ENCODE measurements around the gene PPM1H.

Gene PPM1H

DNA sequence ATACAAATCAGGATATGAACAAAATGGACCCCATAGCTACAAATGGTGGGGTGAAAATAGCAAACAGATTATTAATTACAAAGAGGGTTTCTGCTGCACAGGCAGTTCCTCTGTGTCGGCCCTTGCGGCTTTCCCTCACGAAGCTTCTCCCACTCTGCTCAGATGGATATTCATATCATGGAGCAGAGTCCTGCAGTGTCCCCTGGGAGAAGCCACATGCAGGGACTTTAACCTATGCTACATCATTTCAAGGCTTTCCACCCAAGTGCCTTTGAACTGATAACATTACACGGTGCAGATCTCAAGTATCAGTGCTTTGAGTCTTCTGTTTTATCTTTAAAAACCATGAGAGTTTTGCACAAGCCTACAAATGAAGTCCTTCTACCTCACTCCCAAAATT is 229.1 kb downstream of the PPM1H start:
- Histone ChIP-seq H2AFZ (ENCODE audit: low read depth, low read length) (no peak overlapping the region), H3K9ac (ENCODE audit: low read length) (no peak overlapping the region), H3K27ac (ENCODE audit: low read length) (no peak overlapping the region), H3K36me3 (replicated peaks; ENCODE audit: low read depth, low read length) (no peaks in the 10 kb centered on the region), H3K4me3 (ENCODE audit: low read length) (no peak overlapping the region), H3K4me1 (ENCODE audit: low read length) (peaks cover 3% of the 10 kb centered on the region; the same call in 1 of the 2 replicates), H3K4me2 (ENCODE audit: low read length) (no peak overlapping the region), H3K9me3 (ENCODE audit: insufficient read depth, low read length) (no peaks in the 10 kb centered on the region), H3K79me2 (ENCODE audit: low read length) (no peaks in the 10 kb centered on the region), H4K20me1 (ENCODE audit: insufficient read depth, low read length) (no peaks in the 10 kb centered on the region), H3K27me3 (ENCODE audit: low read depth, low read length) (no peaks in the 10 kb centered on the region)
- no peak for TF ChIP-seq EZH2phosphoT487 (IDR thresholded peaks at IDR 0.05; ENCODE audit: low read depth)
- TF ChIP-seq, protein P1, sequence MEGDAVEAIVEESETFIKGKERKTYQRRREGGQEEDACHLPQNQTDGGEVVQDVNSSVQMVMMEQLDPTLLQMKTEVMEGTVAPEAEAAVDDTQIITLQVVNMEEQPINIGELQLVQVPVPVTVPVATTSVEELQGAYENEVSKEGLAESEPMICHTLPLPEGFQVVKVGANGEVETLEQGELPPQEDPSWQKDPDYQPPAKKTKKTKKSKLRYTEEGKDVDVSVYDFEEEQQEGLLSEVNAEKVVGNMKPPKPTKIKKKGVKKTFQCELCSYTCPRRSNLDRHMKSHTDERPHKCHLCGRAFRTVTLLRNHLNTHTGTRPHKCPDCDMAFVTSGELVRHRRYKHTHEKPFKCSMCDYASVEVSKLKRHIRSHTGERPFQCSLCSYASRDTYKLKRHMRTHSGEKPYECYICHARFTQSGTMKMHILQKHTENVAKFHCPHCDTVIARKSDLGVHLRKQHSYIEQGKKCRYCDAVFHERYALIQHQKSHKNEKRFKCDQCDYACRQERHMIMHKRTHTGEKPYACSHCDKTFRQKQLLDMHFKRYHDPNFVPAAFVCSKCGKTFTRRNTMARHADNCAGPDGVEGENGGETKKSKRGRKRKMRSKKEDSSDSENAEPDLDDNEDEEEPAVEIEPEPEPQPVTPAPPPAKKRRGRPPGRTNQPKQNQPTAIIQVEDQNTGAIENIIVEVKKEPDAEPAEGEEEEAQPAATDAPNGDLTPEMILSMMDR (IDR thresholded peaks at IDR 0.05; ENCODE audit: low read depth, low read length): no peak

DNA sequence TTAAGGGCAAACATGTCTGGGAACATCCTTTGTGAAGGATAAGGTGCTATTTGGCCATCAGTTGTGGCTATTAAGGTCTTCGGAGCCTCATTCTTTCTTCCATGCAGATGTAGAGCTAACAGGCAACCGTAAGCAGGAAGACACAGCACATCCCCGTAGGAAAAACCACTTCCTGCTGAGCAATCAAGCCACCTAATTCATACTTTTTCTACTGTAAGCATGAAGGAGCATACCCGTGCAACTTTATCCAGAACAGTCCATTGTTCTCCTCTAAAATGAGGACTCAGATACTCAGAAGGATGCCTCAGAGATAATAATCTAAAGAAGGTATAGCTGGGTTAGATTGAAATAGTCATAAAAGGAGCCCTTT is 232.0 kb downstream of the PPM1H start:
- H3K27me3 ChIP-seq (ENCODE audit: low read depth, low read length): no peaks in the 10 kb centered on the region
- no peaks in the 10 kb centered on the region for H3K79me2 ChIP-seq (ENCODE audit: low read length)
- H3K27ac ChIP-seq (ENCODE audit: low read length): no peak overlapping the region
- H3K4me1 ChIP-seq (ENCODE audit: low read length): peaks cover 13% of the 10 kb centered on the region
- H3K36me3 ChIP-seq (replicated peaks; ENCODE audit: low read depth, low read length): no peaks in the 10 kb centered on the region
- H3K4me3 ChIP-seq (ENCODE audit: low read length): no peak overlapping the region
- no peak overlapping the region for H2AFZ ChIP-seq (ENCODE audit: low read depth, low read length)
- H3K9ac ChIP-seq (ENCODE audit: low read length): no peak overlapping the region
- no peaks in the 10 kb centered on the region for H3K9me3 ChIP-seq (ENCODE audit: insufficient read depth, low read length)
- TF ChIP-seq, protein P1 (IDR thresholded peaks at IDR 0.05; ENCODE audit: low read depth, low read length): no peak
- H3K4me2 ChIP-seq (ENCODE audit: low read length): no peak overlapping the region
- H4K20me1 ChIP-seq (ENCODE audit: insufficient read depth, low read length): no peaks in the 10 kb centered on the region

DNA sequence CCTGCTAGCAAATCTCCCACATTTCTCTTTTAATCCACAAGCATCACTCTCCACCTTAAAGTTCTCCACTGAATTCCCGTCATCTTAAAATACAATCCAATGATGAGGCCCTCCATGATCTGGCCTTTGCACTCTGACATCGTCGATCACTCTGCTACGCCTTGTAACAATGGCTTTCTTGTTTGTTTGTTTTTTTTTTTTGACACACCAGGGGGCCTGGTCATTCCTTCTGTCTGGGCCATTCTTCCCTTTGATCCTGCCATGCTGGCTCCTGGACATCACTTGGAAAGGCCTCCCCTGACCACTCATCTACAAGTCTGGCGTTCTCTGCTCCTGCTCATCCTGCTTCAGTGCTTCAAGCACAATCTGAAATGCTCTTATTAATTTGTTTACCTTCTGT is 233.5 kb downstream of the PPM1H start:
- no peaks in the 10 kb centered on the region for H3K27me3 ChIP-seq (ENCODE audit: low read depth, low read length)
- no peaks in the 10 kb centered on the region for H3K79me2 ChIP-seq (ENCODE audit: low read length)
- no peak overlapping the region for H2AFZ ChIP-seq (ENCODE audit: low read depth, low read length)
- no peak overlapping the region for H3K4me2 ChIP-seq (ENCODE audit: low read length)
- no peak overlapping the region for H3K27ac ChIP-seq (ENCODE audit: low read length)
- no peaks in the 10 kb centered on the region for H3K9me3 ChIP-seq (ENCODE audit: insufficient read depth, low read length)
- H3K36me3 ChIP-seq (replicated peaks; ENCODE audit: low read depth, low read length): no peaks in the 10 kb centered on the region
- no peak overlapping the region for H3K9ac ChIP-seq (ENCODE audit: low read length)
- no peak overlapping the region for H3K4me3 ChIP-seq (ENCODE audit: low read length)
- no peaks in the 10 kb centered on the region for H4K20me1 ChIP-seq (ENCODE audit: insufficient read depth, low read length)
- H3K4me1 ChIP-seq (ENCODE audit: low read length): peaks cover 13% of the 10 kb centered on the region
- TF ChIP-seq, protein P1 (IDR thresholded peaks at IDR 0.05; ENCODE audit: low read depth, low read length): no peak
- no peak for TF ChIP-seq EZH2phosphoT487 (IDR thresholded peaks at IDR 0.05; ENCODE audit: low read depth)

DNA sequence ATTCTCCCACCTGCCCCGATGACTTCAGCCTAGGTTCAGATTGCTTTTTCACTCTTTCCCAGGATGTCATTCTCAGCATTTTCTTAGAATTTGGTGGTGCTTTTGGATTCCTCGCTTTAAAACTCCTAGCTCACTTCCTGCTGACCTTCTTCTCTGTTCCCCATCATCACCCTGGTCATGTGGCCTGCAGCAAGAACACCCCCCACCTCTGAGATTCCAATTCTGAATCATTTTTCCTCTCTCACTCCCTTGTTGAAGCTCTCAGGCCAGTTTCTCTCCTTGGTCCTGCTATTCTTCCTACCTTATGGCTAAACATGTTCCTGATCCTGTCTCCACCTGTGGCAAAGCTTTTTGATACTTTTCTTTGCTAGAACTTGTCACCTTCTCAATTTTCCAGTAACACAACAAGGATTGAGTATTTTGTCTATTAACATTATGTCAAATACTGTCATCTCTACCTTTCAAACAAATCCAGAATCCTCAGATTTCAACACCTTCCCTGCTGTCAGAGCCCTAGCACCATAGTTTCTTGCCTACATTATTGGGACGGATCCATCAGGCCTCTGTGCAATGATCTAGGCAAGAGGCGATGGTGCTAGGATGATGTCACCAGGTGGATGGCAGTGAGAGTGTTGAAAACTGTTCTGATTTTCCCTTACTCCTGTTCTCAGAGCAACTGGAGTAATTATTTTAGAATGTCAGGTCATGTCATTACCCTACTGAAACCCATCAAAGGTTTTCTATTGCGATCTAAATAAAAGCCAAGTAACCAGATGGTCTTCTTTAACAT is 234.7 kb downstream of the PPM1H start:
- no peaks in the 10 kb centered on the region for H3K9me3 ChIP-seq (ENCODE audit: insufficient read depth, low read length)
- H3K4me2 ChIP-seq (ENCODE audit: low read length): peak overlapping the region; percentile 11; the same call in 1 of the 2 replicates
- H2AFZ ChIP-seq (ENCODE audit: low read depth, low read length): no peak overlapping the region
- H3K27me3 ChIP-seq (ENCODE audit: low read depth, low read length): no peaks in the 10 kb centered on the region
- H3K36me3 ChIP-seq (replicated peaks; ENCODE audit: low read depth, low read length): no peaks in the 10 kb centered on the region
- H3K27ac ChIP-seq (ENCODE audit: low read length): no peak overlapping the region
- H4K20me1 ChIP-seq (ENCODE audit: insufficient read depth, low read length): no peaks in the 10 kb centered on the region
- H3K4me3 ChIP-seq (ENCODE audit: low read length): no peak overlapping the region
- TF ChIP-seq EZH2phosphoT487 (IDR thresholded peaks at IDR 0.05; ENCODE audit: low read depth): no peak
- TF ChIP-seq, protein P1 (IDR thresholded peaks at IDR 0.05; ENCODE audit: low read depth, low read length): no peak
- no peaks in the 10 kb centered on the region for H3K79me2 ChIP-seq (ENCODE audit: low read length)
- H3K4me1 ChIP-seq (ENCODE audit: low read length): peaks cover 22% of the 10 kb centered on the region
- no peak overlapping the region for H3K9ac ChIP-seq (ENCODE audit: low read length)

Data from OCI-LY3 (cell line).